Measurements from ENCODE around the gene FAM222A. TPM values are rescaled to one million over a fixed set of nuclear protein-coding genes. Genes with fewer than 3 reads are reported as not detected.

Gene FAM222A
- polyA plus RNA-seq, 3 donors, result 6.4 to 8.5 (median 6.9) TPM

DNA sequence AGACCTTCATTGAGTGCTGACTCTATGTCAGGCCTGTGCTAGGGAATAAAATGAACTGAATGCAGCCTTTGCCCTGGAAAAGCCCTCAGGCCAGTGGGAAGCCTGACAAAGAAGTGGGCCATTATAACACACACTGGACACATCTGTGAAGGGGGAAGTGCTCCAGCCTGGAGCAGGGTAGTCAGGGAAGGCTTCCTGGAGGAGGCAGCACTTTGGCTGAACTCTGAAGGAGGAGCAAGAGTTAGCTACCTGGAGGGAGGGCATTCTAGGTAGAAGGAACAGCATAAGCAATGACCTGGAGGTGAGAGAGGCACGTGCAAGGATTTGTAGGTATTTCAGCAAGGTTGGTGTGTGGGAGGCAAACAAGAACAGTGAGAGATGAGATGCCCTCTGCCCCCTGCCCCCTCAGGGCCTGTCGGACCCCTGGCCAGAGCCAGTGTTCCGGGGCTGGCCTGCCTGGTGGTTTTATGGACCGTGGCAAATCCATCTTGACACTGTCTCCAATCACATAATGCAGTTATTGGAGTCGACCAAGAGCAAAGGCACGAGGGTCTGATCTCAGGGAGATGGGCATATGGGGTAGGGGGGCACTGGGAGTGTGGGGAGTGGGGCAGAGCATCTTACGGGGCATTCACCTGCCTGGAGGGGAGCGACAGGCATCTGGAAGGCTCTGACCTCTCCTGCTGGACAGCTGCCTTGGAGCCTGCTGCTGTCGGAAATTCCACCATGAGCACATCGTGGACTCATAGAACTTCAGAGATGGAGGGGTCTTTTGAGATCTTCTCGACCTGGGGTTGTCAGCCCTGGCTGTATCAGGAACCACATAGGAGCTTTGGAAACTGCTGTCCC, 2.7 kb upstream of the FAM222A start:
- no peak for DNase-seq (ENCODE audit: low read depth in 3 of 3, low spot score in 2 of 3)

GRCh38 chr12:109711596-109712461, 1.8 kb upstream of the FAM222A start:
- DNase-seq (ENCODE audit: low read depth in 3 of 3, low spot score in 2 of 3), result no peak

GRCh38 chr12:109714141-109714912, 702 bp downstream of the FAM222A start:
- DNase-seq (ENCODE audit: low read depth in 3 of 3, low spot score in 2 of 3), result no peak

DNA sequence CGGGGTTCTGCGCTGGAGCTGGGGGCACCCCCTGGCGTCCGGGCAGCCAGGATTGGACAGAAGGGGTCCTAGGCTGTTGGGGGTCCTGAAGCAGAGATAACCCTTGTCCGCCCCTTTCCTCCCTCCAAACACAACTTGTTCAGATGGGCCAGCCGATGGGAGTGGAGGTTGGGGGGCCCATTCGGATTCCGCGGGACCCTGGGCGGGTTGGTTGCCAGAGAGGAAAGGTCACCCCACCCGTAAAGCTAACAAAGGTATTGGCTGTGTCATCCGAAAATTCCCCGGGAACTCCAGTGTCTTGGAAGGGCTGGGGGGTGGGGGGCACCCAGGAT, 1.3 kb downstream of the FAM222A start:
- DNase-seq (ENCODE audit: low read depth in 3 of 3, low spot score in 2 of 3), result no peak

DNA sequence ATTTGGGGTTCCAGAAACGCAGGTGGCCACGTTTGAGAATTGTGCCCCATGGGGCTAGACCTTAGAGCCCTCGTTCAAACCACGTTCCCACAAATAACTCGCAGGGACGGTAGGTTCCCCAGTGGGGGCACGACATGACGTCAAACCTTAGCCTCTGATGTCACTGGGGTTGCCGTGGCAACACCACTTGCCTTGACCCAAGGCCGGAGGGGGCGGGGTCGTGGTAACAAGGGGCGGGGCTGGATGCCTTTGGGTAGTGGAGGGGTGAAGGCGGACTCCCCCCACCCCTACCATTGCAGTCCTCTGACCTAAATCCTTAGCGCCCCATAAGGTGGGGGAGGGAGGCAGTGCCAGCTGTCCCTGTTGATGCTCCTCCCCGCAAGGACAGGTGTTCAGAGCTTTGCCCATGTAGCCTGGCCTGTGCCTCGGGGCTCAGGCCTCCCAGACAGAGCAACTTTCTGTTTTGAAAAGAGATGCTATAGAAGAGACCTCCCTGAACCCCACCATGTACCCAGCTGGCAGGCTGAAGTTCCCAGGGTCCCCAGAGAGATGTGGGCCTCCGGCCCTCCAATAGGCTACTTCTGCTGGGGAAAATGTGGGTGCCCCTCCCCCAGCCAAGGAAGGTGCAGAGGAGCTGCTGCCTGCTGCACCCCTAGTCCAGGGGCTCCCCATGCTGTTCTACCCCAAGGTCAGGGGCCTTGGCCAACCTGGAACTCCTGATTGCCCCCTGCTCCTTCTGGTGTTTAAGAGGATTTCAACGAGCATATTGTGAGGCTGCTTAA, 1.9 kb downstream of the FAM222A start:
- DNase-seq (ENCODE audit: low read depth in 3 of 3, low spot score in 2 of 3), result no peak

DNA sequence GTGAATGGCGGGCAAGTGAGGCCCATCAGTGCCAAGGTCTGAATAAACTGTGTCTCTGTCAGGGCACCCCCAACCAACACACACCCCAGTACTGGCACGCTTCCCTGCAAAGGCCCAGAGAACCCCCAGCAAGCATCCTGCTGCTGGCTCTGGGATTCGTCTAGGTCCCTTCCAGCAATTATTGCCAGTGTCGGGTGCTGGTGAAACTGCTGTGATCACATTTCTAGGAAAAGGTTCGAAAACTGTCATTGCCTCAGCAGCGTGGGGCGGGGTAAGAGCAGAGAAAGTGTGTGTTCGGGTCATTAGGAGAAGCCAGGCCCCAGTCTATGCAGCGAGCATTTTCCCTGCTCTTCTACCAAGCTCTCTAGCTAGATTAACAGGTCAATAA, 2.5 kb downstream of the FAM222A start:
- no peak for DNase-seq (ENCODE audit: low read depth in 3 of 3, low spot score in 2 of 3)

GRCh38 chr12:109716512-109717389, 3.1 kb downstream of the FAM222A start:
- DNase-seq (ENCODE audit: low read depth in 3 of 3, low spot score in 2 of 3), result no peak

DNA sequence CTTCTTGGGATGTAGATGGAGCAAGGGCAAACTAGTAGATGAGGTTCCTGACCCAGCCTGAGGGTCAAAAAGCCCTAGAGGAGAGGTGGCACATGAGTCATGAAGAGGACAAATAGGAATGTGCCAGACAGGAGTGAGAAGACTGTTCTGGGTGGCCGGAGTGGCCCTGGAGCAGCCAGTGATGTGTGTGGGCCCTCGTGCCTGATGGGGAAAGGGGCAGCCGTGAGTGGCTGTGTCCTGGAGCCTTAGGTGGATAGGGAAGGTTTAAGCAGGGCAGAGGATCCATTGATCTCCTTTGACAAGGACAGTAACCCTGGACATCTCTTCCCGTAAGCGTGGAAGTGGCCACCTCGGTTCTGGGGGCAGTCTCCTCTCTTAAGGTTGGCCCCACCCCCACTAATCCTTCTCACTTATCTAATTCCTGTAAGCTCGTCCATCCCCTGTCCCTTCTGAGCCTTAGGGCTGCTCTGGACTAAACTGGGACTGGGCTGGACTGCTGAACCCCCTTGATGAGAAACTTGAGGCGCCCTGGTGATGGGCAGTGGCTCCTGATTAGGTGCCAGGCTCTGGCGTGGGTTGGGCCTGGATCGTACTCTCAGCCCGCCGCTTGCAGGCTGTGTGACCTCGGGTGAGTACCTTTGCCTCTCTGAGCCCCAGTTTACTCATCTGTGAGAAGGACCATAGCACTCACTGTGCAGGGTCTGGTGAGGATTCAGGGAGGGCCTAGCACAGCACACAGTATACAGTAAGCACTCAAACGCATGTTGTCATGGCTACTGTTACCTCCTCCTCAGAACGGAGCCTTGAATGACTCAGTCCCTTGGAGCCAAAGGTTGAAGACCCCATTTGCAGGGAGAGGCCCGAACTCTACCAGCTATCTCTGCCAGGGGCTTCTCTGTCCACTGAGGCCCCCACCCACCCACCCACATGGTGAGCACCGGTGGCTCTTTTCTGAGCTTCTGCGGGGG, 4.0 kb downstream of the FAM222A start:
- DNase-seq (ENCODE audit: low read depth in 3 of 3, low spot score in 2 of 3), result no peak

DNA sequence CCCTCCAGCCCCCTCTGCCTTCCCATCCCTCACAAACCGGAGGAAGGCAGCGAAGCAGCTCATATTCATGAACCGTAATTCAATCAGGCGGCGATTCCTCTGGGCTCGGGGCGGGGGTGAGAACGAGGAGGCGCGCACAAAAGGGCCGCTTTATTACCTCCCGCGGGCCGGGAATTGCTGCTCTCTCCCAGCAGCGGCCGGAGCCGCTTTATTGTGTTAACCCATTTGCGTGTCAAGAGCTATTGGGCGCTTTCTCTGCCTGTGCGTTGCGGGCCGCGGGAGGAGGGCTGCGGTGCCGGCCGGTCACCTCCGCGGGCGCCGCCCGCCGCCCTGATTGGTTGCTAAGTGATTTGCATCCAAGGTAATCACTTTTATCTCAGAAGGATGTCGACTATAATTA, 4.8 kb downstream of the FAM222A start:
- DNase-seq (ENCODE audit: low read depth in 3 of 3, low spot score in 2 of 3), result no peak

GRCh38 chr12:109719123-109720022, 5.7 kb downstream of the FAM222A start:
- DNase-seq (ENCODE audit: low read depth in 3 of 3, low spot score in 2 of 3), result no peak

- DNase-seq (ENCODE audit: low read depth in 3 of 3, low spot score in 2 of 3), result no peak
Measured at GRCh38 chr12:109720152-109720856, 6.7 kb downstream of the FAM222A start.

- DNase-seq (ENCODE audit: low read depth in 3 of 3, low spot score in 2 of 3), result no peak
Measured at GRCh38 chr12:109720857-109721189, 7.2 kb downstream of the FAM222A start.

DNA sequence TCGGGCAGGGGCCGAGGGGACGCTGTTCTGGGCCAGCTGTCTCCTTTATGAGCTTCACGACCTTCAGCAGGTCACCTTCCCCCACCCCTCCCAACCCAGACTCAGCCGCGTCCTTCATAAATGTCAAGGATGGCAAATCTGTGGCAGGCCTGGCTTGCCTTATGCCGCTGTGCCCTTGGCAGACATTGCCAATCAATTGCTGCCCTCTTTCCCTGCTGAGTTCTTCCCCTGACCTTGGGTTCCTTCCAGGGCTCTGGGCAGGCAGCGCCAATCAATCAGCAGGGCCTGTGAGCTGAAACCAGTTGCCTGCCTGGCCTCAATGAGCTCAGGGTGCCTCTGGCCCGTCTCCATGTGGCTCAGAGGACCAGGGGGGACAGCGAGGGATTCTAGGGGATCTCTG, 7.7 kb downstream of the FAM222A start:
- no peak for DNase-seq (ENCODE audit: low read depth in 3 of 3, low spot score in 2 of 3)

DNA sequence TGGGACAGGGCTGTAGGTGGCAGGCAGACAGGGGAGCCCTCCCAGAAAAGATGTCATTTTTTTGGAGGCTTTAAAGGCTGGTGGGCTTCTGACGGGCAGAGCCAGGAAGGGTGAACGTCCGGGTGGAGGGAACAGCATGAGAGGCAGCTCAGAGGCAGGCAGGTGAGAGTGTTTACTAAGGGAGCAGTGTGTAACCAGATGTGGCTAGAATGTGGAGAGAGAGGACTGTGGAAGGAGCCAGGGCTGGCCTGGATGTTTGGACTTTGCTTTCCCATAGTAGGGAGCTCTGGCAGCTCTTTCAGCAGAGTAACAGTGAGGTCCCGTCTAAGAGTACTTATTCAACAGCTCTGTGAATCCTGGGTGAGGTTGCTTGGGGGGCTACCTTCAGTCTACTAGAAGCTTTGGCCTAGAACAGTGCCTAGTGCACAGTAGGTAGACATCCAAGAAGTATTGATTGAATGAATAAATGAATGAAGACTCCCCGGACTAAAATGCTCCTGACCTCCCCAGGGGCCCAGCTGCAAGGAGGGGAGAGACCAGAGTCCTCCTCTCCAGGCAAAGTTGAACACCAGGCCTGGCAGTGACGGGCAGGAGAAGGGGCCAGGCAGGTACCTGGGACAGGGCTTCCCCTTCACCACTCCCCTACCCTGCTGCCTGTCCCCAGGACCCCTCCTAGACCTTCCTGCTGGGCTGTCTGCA, 8.5 kb downstream of the FAM222A start:
- DNase-seq (ENCODE audit: low read depth in 3 of 3, low spot score in 2 of 3), result no peak

DNA sequence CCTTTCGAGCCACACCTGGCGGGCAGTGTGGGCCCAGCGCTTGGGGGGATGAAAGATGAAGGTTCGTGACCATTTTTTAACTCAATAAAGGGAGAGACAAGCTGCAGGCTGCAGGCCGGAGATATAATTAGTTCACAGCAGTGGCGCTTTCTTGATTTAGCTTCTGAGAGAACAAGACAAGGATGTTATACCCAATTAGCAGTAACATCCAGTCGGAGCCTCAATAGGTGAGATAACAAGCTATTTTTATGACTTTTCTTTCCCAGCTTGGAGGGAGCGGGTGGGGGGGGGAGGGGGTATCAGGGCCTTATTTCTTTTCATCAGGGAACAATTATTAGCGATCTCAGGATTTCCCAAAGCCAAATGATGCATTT, 9.1 kb downstream of the FAM222A start:
- no peak for DNase-seq (ENCODE audit: low read depth in 3 of 3, low spot score in 2 of 3)

GRCh38 chr12:109723311-109723881, 9.8 kb downstream of the FAM222A start:
- no peak for DNase-seq (ENCODE audit: low read depth in 3 of 3, low spot score in 2 of 3)

Measured in right renal cortex interstitium (tissue), 3 donors.